GM12878 (cell line): ENCODE measurements around the gene NTSR1.

Experiments
- CTCF ChIP-seq, 3 experiments: IDR thresholded peaks in 2 of 3; conservative IDR thresholded peaks in 1 of 3; 2 replicates each; pipeline ENCODE4 v1.5.1; 2011; ENCODE audit warnings: low read depth in 3 of 3, low read length in 3 of 3, mild to moderate bottlenecking in 3 of 3, control low read depth in 2 of 3, moderate library complexity in 2 of 3, inconsistent platforms in 1 of 3, mixed read lengths in 1 of 3; ENCODE audit not compliant: control insufficient read depth in 2 of 3, insufficient read depth in 1 of 3; ENCODE audit errors: extremely low read depth in 1 of 3
- DPF2 ChIP-seq: fragments of 450-650 bp; IDR thresholded peaks from 2 replicates; pipeline ENCODE4 v1.6.1; 2017; ENCODE audit warnings: mild to moderate bottlenecking
- SP1 ChIP-seq: IDR thresholded peaks from one replicate; pipeline ENCODE4 v1.6.1; 2011; ENCODE audit warnings: low read depth, low read length

- TF ChIP-seq CTCF (IDR thresholded peaks at IDR 0.05 in 2 of 3, conservative IDR thresholded peaks at IDR 0.05 in 1 of 3; ENCODE audit: control insufficient read depth in 2 of 3, extremely low read depth in 1 of 3, insufficient read depth in 1 of 3, low read depth in 3 of 3, low read length in 3 of 3) (peak in 2 of 3 experiments; percentile 31 to 36; a peak in 3 of 6 replicates), DPF2 (no peak), SP1 (no peak)
Observed at GRCh38 chr20:62707921-62708521, 615 bp upstream of the NTSR1 start.
